ENCODE data around the gene GZMA. TPM values are rescaled to one million over a fixed set of nuclear protein-coding genes. Genes with fewer than 3 reads are reported as not detected.

GZMA gene
- total RNA-seq, 1 donor = not detected

Other genes starting within 250 kb of the GZMA start
- under 0.01 TPM for gene ESM1, start 117.1 kb upstream of the GZMA start, total RNA-seq
- gene GZMK, start 78.4 kb upstream of the GZMA start, total RNA-seq = under 0.01 TPM
- gene GPX8, start 57.5 kb downstream of the GZMA start, total RNA-seq = under 0.01 TPM
- gene CDC20B, start 70.5 kb downstream of the GZMA start, total RNA-seq = not detected
- gene MCIDAS, start 124.7 kb downstream of the GZMA start, total RNA-seq = not detected
- gene CCNO, start 131.0 kb downstream of the GZMA start, total RNA-seq = under 0.01 TPM
- gene DHX29, start 205.0 kb downstream of the GZMA start, total RNA-seq = 5.9 TPM
- 15.3 TPM for gene MTREX, start 205.3 kb downstream of the GZMA start, total RNA-seq